ACC112 (cell line): ENCODE results near the gene PCSK7.
A peak's percentile ranks its signal among the peaks of the same experiment; 100 is the strongest.

Experiments
- H2AFZ ChIP-seq: fragments of 200-600 bp; sonication (generic); one replicate; pipeline ENCODE4 v1.6.0; 2017; ENCODE audit warnings: antibody characterized with exemption, low read length; ENCODE audit not compliant: unreplicated experiment
- H3K27ac ChIP-seq: fragments of 200-600 bp; sonication (generic); 2 replicates; pipeline ENCODE4 v1.5.1; 2014; ENCODE audit warnings: low read depth, mild to moderate bottlenecking, antibody characterized with exemption, low read length, moderate library complexity
- H3K27me3 ChIP-seq: fragments of 200-600 bp; sonication (generic); 2 replicates; pipeline ENCODE4 v1.6.1; 2014; ENCODE audit warnings: mild to moderate bottlenecking, antibody characterized with exemption, low read length, moderate library complexity, mixed read lengths; ENCODE audit not compliant: insufficient read depth
- H3K36me3 ChIP-seq: fragments of 200-600 bp; sonication (generic); 2 replicates; pipeline ENCODE4 v1.6.1; 2016; ENCODE audit warnings: mild to moderate bottlenecking, antibody characterized with exemption, low read length, moderate library complexity, mixed read lengths; ENCODE audit not compliant: insufficient read depth
- H3K4me1 ChIP-seq: fragments of 200-600 bp; sonication (generic); one replicate; pipeline ENCODE4 v1.6.1; 2016; ENCODE audit warnings: low read length, mixed read lengths; ENCODE audit not compliant: insufficient read depth, unreplicated experiment, control insufficient read depth
- H3K4me3 ChIP-seq: fragments of 200-600 bp; sonication (generic); 2 replicates; pipeline ENCODE4 v1.5.1; 2014; ENCODE audit warnings: mild to moderate bottlenecking, low read depth, low read length
- H3K79me2 ChIP-seq: fragments of 200-600 bp; sonication (generic); one replicate; pipeline ENCODE4 v1.6.0; 2016; ENCODE audit warnings: low read length; ENCODE audit not compliant: control insufficient read depth, unreplicated experiment, insufficient read depth

PCSK7 gene

DNA sequence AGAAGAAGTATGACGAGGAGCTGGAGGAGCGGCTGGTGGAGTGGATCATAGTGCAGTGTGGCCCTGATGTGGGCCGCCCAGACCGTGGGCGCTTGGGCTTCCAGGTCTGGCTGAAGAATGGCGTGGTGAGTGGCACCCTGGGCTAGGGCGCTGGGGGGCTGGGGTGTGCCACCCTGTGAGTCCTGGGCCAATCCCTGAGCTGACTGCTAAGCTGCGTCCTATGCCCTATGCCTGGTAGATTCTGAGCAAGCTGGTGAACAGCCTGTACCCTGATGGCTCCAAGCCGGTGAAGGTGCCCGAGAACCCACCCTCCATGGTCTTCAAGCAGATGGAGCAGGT, 28.8 kb downstream of the PCSK7 start:
- no peaks in the 10 kb centered on the region for H3K27me3 ChIP-seq
- H3K4me1 ChIP-seq, result peaks cover 41% of the 10 kb centered on the region
- no peak overlapping the region for H3K4me3 ChIP-seq
- H3K27ac ChIP-seq, result no peak overlapping the region
- H3K79me2 ChIP-seq, result peaks cover 38% of the 10 kb centered on the region
- H2AFZ ChIP-seq, result no peak overlapping the region
- H3K36me3 ChIP-seq, result peaks cover 14% of the 10 kb centered on the region; the same call in 1 of the 2 replicates

DNA sequence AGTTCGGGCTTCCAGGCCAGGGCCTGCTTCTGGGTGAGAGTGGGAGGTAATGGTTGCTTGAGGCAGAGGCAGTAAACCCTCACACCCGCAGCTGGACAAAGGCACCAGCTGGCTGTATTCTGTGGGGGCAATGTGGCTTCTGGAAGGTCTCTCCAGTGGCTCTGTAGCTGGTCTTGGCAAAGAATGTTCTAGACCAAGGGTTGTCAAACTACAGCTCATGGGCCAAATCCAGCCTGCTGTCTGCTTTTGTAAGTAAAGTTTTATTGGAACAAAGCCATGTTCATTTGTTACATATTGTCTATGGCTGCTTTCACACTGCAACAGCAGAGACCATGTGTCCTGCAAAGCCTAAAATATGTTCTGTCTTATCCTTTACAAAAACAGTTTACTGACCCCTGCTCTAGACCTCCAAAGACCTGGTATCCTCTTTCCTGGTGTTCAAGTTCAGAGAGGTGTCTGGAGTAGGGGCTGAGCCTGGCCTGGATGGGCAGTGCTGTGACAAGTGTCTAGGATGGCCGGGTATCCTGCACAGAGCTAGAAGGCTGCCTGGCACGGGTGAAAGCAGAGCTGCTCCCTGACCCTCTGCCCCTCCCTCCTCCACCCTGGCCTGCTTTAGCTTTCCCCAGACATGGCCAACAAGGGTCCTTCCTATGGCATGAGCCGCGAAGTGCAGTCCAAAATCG, 29.3 kb downstream of the PCSK7 start:
- Histone ChIP-seq H3K4me3 (peak overlapping the region; percentile 74; the same call in 1 of the 2 replicates), H3K79me2 (peaks cover 38% of the 10 kb centered on the region), H3K27me3 (no peaks in the 10 kb centered on the region), H3K27ac (peak overlapping the region; percentile 80), H3K36me3 (peaks cover 14% of the 10 kb centered on the region; the same call in 1 of the 2 replicates), H2AFZ (no peak overlapping the region), H3K4me1 (peaks cover 43% of the 10 kb centered on the region)

DNA sequence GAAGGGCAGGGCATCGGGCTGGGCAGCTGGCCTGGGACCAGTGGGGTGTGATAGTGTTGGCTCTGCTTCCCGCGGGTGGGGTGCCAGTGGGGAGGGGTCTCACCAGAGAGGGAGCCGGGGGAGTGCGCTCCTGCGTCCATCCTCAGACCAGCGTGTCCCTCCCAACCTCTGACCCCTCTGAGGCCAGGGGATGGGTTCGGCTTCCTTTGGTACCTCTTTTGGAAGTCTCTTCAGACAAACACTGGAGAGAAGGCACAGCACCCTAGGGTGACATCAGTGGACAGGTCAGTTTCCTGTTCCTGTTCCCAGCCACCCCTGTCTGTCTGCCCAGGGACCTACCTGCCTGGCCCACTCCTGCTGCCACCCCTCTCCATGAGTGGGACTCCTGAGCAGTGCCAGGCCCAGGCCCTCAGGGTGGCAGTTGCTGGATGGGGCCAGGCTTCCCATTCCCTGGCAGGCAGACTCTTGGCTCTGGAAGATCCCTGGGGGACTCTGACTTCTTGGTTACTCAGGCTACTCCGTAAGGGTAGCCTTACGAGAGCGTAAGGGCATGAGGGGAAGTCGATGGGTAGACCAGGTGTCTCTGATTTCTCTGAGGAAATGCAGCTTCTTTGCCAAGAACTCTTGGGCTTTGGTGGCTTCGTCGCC, 30.1 kb downstream of the PCSK7 start:
- Histone ChIP-seq H2AFZ (no peak overlapping the region), H3K4me3 (peak overlapping the region; percentile 74), H3K4me1 (peaks cover 43% of the 10 kb centered on the region), H3K79me2 (peaks cover 38% of the 10 kb centered on the region), H3K27ac (peak overlapping the region; percentile 80), H3K27me3 (no peaks in the 10 kb centered on the region), H3K36me3 (peaks cover 14% of the 10 kb centered on the region; the same call in 1 of the 2 replicates)

DNA sequence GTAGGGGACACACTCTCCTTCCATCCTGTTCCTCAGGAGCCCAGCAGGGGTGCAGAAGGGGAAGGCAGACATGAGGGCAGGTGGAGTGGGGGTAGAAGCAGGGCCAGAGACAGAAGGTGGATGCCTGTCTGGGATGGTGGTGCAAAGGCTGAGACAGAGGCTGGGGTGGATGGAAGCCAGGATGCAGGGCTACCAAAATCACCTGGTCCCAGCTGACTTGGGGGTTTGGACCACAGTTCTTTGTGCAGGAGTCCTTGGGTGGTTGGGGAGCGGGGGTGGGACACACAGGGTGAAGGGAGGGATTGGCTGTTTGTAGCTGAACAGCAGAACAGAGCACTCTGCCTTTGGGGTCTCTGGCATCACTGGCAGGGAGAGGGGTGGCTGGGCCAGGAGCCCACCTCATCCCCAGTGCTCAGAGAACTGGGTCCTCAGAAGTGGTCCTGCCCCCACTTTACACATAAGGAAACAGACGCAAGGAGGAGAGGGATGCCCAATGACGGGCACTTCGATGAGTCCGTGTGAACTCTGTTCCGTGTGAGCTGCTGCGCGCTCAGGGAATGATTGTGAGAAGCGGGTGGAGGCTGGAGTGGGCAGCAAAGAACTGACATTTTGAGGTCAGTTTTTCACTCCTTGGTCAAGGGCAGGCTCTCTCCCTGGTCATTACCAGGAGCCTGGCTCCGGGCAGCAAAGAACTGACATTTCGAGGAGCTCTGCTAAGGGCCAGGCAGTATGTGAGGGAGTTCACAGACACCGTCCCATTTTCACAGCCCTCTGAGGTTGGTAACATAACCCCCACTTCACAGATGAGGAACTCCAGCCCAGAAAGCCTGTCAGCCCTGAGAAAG, 30.8 kb downstream of the PCSK7 start:
- H2AFZ ChIP-seq, result no peak overlapping the region
- H3K27me3 ChIP-seq, result no peaks in the 10 kb centered on the region
- H3K27ac ChIP-seq, result peak overlapping the region; percentile 80
- H3K36me3 ChIP-seq, result peaks cover 14% of the 10 kb centered on the region; the same call in 1 of the 2 replicates
- H3K4me3 ChIP-seq, result peak overlapping the region; percentile 74
- H3K79me2 ChIP-seq, result peaks cover 38% of the 10 kb centered on the region
- H3K4me1 ChIP-seq, result peaks cover 43% of the 10 kb centered on the region

DNA sequence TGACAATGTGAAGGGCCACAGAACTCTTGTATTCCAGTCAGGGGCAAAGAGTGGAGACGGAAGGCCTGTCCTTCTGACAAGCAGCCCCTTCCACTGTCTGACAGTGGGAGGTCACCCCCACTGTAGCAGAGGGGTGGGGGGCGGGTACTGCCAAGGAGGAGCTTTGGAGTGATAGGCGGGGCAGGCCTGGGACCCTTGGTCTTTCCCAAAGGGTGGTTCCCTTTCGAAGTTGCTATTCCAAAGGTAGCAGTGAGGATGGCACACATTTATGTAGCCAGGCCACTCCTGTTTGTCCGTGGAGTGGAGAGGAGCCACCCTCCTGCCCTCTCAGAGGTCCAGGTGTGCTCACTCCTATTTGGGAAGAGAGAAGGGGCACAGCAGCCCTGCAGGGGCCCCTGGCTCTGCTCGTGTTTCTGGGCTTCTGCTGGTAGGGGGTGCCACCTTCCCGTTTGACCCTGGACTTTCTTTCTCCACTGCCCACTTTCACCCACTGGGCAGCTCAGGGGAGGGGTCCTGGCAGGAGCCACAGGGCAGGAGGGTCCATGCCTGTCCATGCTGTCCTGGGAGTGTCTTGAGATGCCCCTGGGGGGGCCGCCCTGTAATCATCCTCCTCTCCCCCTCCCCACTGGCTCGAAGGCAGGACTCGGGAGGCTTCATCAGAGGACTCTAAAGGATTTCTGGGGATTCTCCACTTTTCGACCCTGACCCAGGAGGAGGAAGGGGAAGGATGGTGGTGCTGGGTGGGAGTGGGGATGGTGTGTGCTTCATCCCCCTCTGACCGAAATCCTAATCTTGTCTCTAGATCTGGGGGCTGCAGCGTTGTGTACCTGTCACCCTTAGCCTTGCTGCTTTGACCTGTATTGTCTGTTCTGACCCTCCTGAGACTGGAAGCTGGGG, 31.7 kb downstream of the PCSK7 start:
- H3K79me2 ChIP-seq, result peaks cover 38% of the 10 kb centered on the region
- H2AFZ ChIP-seq, result no peak overlapping the region
- H3K27me3 ChIP-seq, result no peaks in the 10 kb centered on the region
- peaks cover 14% of the 10 kb centered on the region; the same call in 1 of the 2 replicates for H3K36me3 ChIP-seq
- peak overlapping the region; percentile 80 for H3K27ac ChIP-seq
- peaks cover 43% of the 10 kb centered on the region for H3K4me1 ChIP-seq
- peak overlapping the region; percentile 74 for H3K4me3 ChIP-seq

DNA sequence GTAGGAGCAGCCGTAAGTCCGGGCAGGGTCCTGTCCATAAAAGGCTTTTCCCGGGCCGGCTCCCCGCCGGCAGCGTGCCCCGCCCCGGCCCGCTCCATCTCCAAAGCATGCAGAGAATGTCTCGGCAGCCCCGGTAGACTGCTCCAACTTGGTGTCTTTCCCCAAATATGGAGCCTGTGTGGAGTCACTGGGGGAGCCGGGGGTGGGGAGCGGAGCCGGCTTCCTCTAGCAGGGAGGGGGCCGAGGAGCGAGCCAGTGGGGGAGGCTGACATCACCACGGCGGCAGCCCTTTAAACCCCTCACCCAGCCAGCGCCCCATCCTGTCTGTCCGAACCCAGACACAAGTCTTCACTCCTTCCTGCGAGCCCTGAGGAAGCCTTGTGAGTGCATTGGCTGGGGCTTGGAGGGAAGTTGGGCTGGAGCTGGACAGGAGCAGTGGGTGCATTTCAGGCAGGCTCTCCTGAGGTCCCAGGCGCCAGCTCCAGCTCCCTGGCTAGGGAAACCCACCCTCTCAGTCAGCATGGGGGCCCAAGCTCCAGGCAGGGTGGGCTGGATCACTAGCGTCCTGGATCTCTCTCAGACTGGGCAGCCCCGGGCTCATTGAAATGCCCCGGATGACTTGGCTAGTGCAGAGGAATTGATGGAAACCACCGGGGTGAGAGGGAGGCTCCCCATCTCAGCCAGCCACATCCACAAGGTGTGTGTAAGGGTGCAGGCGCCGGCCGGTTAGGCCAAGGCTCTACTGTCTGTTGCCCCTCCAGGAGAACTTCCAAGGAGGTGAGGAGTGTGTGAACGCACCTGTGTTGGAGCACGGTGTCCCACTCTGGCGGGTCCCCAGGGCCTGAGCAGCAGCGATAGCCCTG, 32.6 kb downstream of the PCSK7 start, which contains the start of gene TAGLN:
Gene TAGLN, plus strand, starts transcription at position 318 of the 863 bp plus-strand sequence. CDS start 3,644 bp downstream, outside the sequence.
- Histone ChIP-seq H3K27me3 (no peaks in the 10 kb centered on the region), H3K27ac (peak within 1 kb of the TSS; percentile 80), H3K36me3 (peaks cover 14% of the 10 kb centered on the region; the same call in 1 of the 2 replicates), H3K4me3 (peak within 1 kb of the TSS; percentile 74), H2AFZ (no peak within 1 kb of the TSS), H3K79me2 (peaks cover 38% of the 10 kb centered on the region), H3K4me1 (peaks cover 43% of the 10 kb centered on the region)

DNA sequence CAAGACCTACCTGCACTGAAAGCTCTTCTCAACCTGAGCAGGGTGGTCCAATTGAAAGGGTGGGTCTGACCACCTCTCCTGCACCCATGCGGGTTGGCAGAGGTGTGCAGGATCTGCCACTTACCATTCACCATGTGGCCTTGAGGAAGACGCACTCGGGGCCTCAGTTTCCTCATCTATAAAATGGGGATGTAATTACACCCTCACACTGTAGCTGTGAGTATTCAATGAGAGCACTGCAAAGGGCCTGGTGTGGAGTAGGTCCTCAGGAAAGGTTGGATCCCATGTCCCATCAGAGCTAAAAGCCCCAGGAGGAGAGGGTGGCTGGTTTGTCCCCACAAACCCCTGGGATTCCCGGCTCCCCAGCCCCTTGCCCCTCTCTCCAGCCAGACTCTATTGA, 33.3 kb downstream of the PCSK7 start:
- H3K4me1 ChIP-seq, result peaks cover 43% of the 10 kb centered on the region
- H3K36me3 ChIP-seq, result peaks cover 8% of the 10 kb centered on the region; the same call in 1 of the 2 replicates
- peak overlapping the region; percentile 74 for H3K4me3 ChIP-seq
- peak overlapping the region; percentile 80 for H3K27ac ChIP-seq
- no peaks in the 10 kb centered on the region for H3K27me3 ChIP-seq
- peaks cover 38% of the 10 kb centered on the region for H3K79me2 ChIP-seq
- H2AFZ ChIP-seq, result no peak overlapping the region

DNA sequence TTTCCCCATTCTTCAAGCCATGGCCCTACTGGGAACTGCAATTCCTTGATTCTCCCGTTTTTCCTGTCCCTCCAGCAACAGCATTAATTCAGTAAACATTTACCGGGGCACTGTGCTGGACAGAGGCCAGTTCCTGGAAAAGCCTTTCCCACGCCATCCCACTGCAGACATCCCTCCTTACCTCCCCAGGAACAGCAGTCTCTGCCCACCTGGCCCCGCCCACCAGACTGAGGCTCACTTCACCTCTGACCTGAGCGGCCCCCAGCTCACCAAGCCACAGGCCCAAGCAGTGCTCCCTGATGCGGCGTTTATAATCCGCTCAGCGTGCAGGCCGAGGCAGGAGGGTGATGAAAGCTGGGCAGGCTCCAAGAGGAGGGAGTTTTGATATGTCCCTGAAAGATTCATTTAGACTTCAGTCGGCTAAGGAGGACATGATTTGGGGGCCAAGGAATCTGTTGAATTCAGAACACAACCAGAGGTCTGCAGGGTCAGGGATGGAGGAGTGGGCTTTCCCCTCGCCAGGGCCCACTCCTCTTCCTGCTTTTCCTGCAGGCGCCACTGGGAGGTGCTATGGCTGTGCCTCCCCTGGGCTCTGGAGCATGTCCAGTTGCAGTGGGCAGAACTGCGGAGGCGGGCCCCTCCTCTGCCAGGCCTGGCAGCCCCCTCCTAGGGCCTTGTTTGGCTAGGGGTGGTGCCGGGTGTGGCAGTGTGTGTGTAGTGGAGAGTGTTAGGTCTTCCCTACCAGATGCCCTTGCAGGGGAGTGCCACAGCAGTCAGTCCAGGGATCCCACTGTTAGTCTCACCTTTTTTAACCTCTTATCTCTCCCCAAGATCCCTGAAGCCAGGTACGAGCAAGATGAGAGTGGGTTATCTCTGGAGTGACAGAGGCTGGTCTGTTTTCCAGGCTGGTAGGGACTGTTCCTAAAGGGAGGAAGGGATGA, 34.1 kb downstream of the PCSK7 start:
- H2AFZ ChIP-seq, result no peak overlapping the region
- H3K4me3 ChIP-seq, result peak overlapping the region; percentile 74; the same call in 1 of the 2 replicates
- 0 out of 2 replicates have a peak, but pooled peaks cover under 1% of the 10 kb centered on the region for H3K36me3 ChIP-seq
- peaks cover 43% of the 10 kb centered on the region for H3K4me1 ChIP-seq
- peaks cover 36% of the 10 kb centered on the region for H3K79me2 ChIP-seq
- H3K27me3 ChIP-seq, result no peaks in the 10 kb centered on the region
- peak overlapping the region; percentile 80 for H3K27ac ChIP-seq
